ENCODE results near the gene SLC22A23. TPM values are rescaled to one million over a fixed set of nuclear protein-coding genes. Genes with fewer than 3 reads are reported as not detected.

SLC22A23 gene
- total and polyA plus RNA-seq, 2 of the 4 experiments (the other 2 are of a cell fraction) = 0.72 to 1.6 TPM

GRCh38 chr6:3426927-3427686 lies 29.7 kb downstream of the SLC22A23 start:
- Histone ChIP-seq H4K8ac (ENCODE audit: low read depth in 2 of 2, low read length in 2 of 2) (no peak overlapping the region), H2BK20ac (ENCODE audit: low read depth, low read length) (no peak overlapping the region), H2BK15ac (ENCODE audit: low read depth, low read length) (no peak overlapping the region), H3K14ac (replicated peaks; ENCODE audit: low read depth, low read length) (no peak overlapping the region), H2AK5ac (ENCODE audit: low read depth, low read length) (no peak overlapping the region), H3K36me3 (ENCODE audit: control insufficient read depth, insufficient read depth, low read length) (no peaks in the 10 kb centered on the region), H2AFZ (replicated peaks; ENCODE audit: low read length, poor library complexity) (no peak overlapping the region), H4K91ac (ENCODE audit: insufficient read depth, low read depth, low read length) (no peak overlapping the region), H4K5ac (ENCODE audit: low read depth, low read length) (no peak overlapping the region), H3K4me3 (ENCODE audit: insufficient read depth, low read depth, low read length) (no peak overlapping the region), H3K4ac (ENCODE audit: low read depth, low read length) (no peak overlapping the region), H3K9me1 (ENCODE audit: insufficient read depth, low read length) (no peaks in the 10 kb centered on the region), H3K27ac (ENCODE audit: insufficient read depth, low read length) (no peak overlapping the region), H3K4me1 (ENCODE audit: control insufficient read depth, insufficient read depth, low read length) (no peaks in the 10 kb centered on the region), H3K9me3 (ENCODE audit: control insufficient read depth, insufficient read depth, low read length) (no peaks in the 10 kb centered on the region), H3K79me1 (ENCODE audit: low read depth in 1 of 2, low read length in 2 of 2) (no peaks in the 10 kb centered on the region), H3K56ac (ENCODE audit: extremely low read depth, insufficient read depth, low read length) (no peak overlapping the region), H2BK120ac (ENCODE audit: low read depth, low read length) (no peak overlapping the region), H3K9ac (ENCODE audit: low read depth, low read length) (no peak overlapping the region), H3K27me3 (ENCODE audit: control insufficient read depth, insufficient read depth, low read length) (peaks cover 41% of the 10 kb centered on the region), H2AK9ac (replicated peaks; ENCODE audit: low read depth, low read length, poor library complexity) (no peak overlapping the region), H4K20me1 (ENCODE audit: insufficient read depth, low read length) (no peaks in the 10 kb centered on the region), H2BK5ac (ENCODE audit: low read depth, low read length, poor library complexity, severe bottlenecking) (no peak overlapping the region), H3K4me2 (ENCODE audit: low read depth, low read length) (no peak overlapping the region), H3K18ac (ENCODE audit: low read depth, low read length) (no peak overlapping the region), H3K23ac (ENCODE audit: low read depth, low read length) (no peak overlapping the region)
- CTCF ChIA-PET = interaction anchor here (1.1 kb wide), 1 partner anchor 46 kb away, joined by 3 read pairs; no protein-coding TSS in a partner anchor
- BruUV-seq (replicated peaks) = no TSS peak
- dilution Hi-C loops (cut with HindIII; ENCODE audit: low sequenced_read_pairs, unreplicated experiment) (no loop called here), intact Hi-C loops (cut with micrococcal nuclease) (no loop called here), in situ Hi-C loops (cut with MboI; ENCODE audit: low sequenced_read_pairs) (no loop called here)
- WGBS, 2 experiments (ENCODE audit: extremely low coverage in 2 of 2, insufficient read length in 1 of 2) = 62% methylated on average over 10 of the region's 20 CpGs; no CpG with 5 or more reads in 1 of the 2 experiments
- ATAC-seq (ENCODE audit: low read depth) = no peak
- DNase-seq = no peak
- no peak for TF ChIP-seq SMC3 (IDR thresholded peaks at IDR 0.05; ENCODE audit: low read depth, low read length)
- no peak for TF ChIP-seq CHD1 (IDR thresholded peaks at IDR 0.05; ENCODE audit: low read depth, low read length)
- TF ChIP-seq MAFK (IDR thresholded peaks at IDR 0.05; ENCODE audit: low read depth, low read length) = no peak
- no peak for TF ChIP-seq MAZ (IDR thresholded peaks at IDR 0.05; ENCODE audit: borderline replicate concordance, low read depth, low read length)
- TF ChIP-seq NFE2L2 (IDR thresholded peaks at IDR 0.05; ENCODE audit: low read depth, low read length) = no peak
- TF ChIP-seq ELK1 (IDR thresholded peaks at IDR 0.05; ENCODE audit: borderline replicate concordance, low read depth, low read length) = no peak
- no peak for TF ChIP-seq USF2 (IDR thresholded peaks at IDR 0.05; ENCODE audit: low read depth, low read length)
- TF ChIP-seq MXI1 (IDR thresholded peaks at IDR 0.05; ENCODE audit: borderline replicate concordance, low read depth, low read length) = no peak
- TF ChIP-seq RAD21 (IDR thresholded peaks at IDR 0.05; ENCODE audit: low read length) = no peak
- no peak for TF ChIP-seq RFX5 (IDR thresholded peaks at IDR 0.05; ENCODE audit: low read depth, low read length)
- TF ChIP-seq CEBPB (IDR thresholded peaks at IDR 0.05; ENCODE audit: low read depth, low read length) = no peak
- no peak for TF ChIP-seq CTCF (conservative IDR thresholded peaks at IDR 0.05; ENCODE audit: low read depth, low read length)
- no peak for TF ChIP-seq BHLHE40 (IDR thresholded peaks at IDR 0.05; ENCODE audit: low read depth, low read length)
- TF ChIP-seq RCOR1 (IDR thresholded peaks at IDR 0.05; ENCODE audit: insufficient replicate concordance, low read length) = no peak
- no peak for TF ChIP-seq POLR2A (IDR thresholded peaks at IDR 0.05; ENCODE audit: low read depth, low read length)
- TF ChIP-seq FOS (IDR thresholded peaks at IDR 0.05; ENCODE audit: low read depth, low read length) = no peak
- POLR2A ChIA-PET (ENCODE audit: unreplicated experiment) = no interaction called here
